ENCODE measurements around the gene PWP2. TPM values are rescaled to one million over a fixed set of nuclear protein-coding genes. Genes with fewer than 3 reads are reported as not detected.
"Not testable (repeated sequence)": the region's sequence is repeated elsewhere in the genome, so short reads cannot be mapped to it uniquely, and the experiment has no call there.

PWP2 gene
- total RNA-seq = 6.1 and 7.2 TPM in 2 replicates

- DNase-seq (ENCODE audit: extremely low read depth, low read depth, low spot score) = not testable (repeated sequence)
These were observed at the start of gene PWP2 for GRCh38 chr21:44107026-44107501. Gene PWP2, plus strand, starts transcription at chr21:44107399. Its CDS starts 18 bp downstream, at chr21:44107417.

- no peak for DNase-seq (ENCODE audit: extremely low read depth, low read depth, low spot score)
These were observed 49.1 kb upstream of the PWP2 start for GRCh38 chr21:44057960-44058651.

GRCh38 chr21:44058652-44058964 is 48.6 kb upstream of the PWP2 start:
- no peak for DNase-seq (ENCODE audit: extremely low read depth, low read depth, low spot score)

- no peak for DNase-seq (ENCODE audit: extremely low read depth, low read depth, low spot score)
These were observed 48.2 kb upstream of the PWP2 start for GRCh38 chr21:44058981-44059380.

- DNase-seq (ENCODE audit: extremely low read depth, low read depth, low spot score) = no peak
These were observed 47.5 kb upstream of the PWP2 start for GRCh38 chr21:44059710-44060109.

GRCh38 chr21:44062380-44062779 is 44.8 kb upstream of the PWP2 start:
- no peak for DNase-seq (ENCODE audit: extremely low read depth, low read depth, low spot score)

GRCh38 chr21:44063151-44063912 is 43.9 kb upstream of the PWP2 start:
- no peak for DNase-seq (ENCODE audit: extremely low read depth, low read depth, low spot score)

GRCh38 chr21:44064852-44065403 is 42.3 kb upstream of the PWP2 start:
- DNase-seq (ENCODE audit: extremely low read depth, low read depth, low spot score) = no peak

GRCh38 chr21:44065428-44065827 is 41.8 kb upstream of the PWP2 start:
- no peak for DNase-seq (ENCODE audit: extremely low read depth, low read depth, low spot score)

GRCh38 chr21:44066116-44066515 is 41.1 kb upstream of the PWP2 start:
- no peak for DNase-seq (ENCODE audit: extremely low read depth, low read depth, low spot score)

- no peak for DNase-seq (ENCODE audit: extremely low read depth, low read depth, low spot score)
These were observed 40.0 kb upstream of the PWP2 start for GRCh38 chr21:44067011-44067839.

GRCh38 chr21:44070391-44070790 is 36.8 kb upstream of the PWP2 start:
- no peak for DNase-seq (ENCODE audit: extremely low read depth, low read depth, low spot score)

- no peak for DNase-seq (ENCODE audit: extremely low read depth, low read depth, low spot score)
These were observed 35.7 kb upstream of the PWP2 start for GRCh38 chr21:44071359-44072104.

GRCh38 chr21:44072111-44072510 is 35.1 kb upstream of the PWP2 start:
- DNase-seq (ENCODE audit: extremely low read depth, low read depth, low spot score) = no peak

GRCh38 chr21:44074315-44074958 is 32.8 kb upstream of the PWP2 start:
- DNase-seq (ENCODE audit: extremely low read depth, low read depth, low spot score) = no peak

- DNase-seq (ENCODE audit: extremely low read depth, low read depth, low spot score) = no peak
These were observed 30.9 kb upstream of the PWP2 start for GRCh38 chr21:44076316-44076715.

GRCh38 chr21:44078411-44078981 is 28.7 kb upstream of the PWP2 start:
- DNase-seq (ENCODE audit: extremely low read depth, low read depth, low spot score) = no peak

GRCh38 chr21:44079446-44079845 is 27.8 kb upstream of the PWP2 start:
- DNase-seq (ENCODE audit: extremely low read depth, low read depth, low spot score) = no peak

- no peak for DNase-seq (ENCODE audit: extremely low read depth, low read depth, low spot score)
These were observed 27.4 kb upstream of the PWP2 start for GRCh38 chr21:44079846-44080245.
